Naive B cell (primary cell): ENCODE results near the gene SNX19. TPM values are rescaled to one million over a fixed set of nuclear protein-coding genes. Genes with fewer than 3 reads are reported as not detected.
A peak's percentile ranks its signal among the peaks of the same experiment; 100 is the strongest.

Experiments
- ATAC-seq, 2 donors: fragments of 150-1000 bp; cut with Tn5 transposase; 2 replicates each; pipeline ENCODE4 v1.10.0; 2021; ENCODE audit warnings: low read depth in 2 of 2, mild to moderate bottlenecking in 2 of 2, moderate library complexity in 2 of 2
- DNase-seq: peaks from one replicate; pipeline ENCODE4 v3.0.0; 2022
- H3K27ac Mint-ChIP-seq, 6 donors: one replicate each; pipeline ENCODE4 v1.8.0; 2020 to 2022; ENCODE audit warnings: mild to moderate bottlenecking in 6 of 6, mixed read lengths in 6 of 6, moderate library complexity in 5 of 6, inconsistent platforms in 2 of 6
- H3K27me3 Mint-ChIP-seq, 3 donors: one replicate each; pipeline ENCODE4 v1.8.0; 2021 to 2022; ENCODE audit warnings: mixed read lengths in 3 of 3, mild to moderate bottlenecking in 1 of 3
- H3K36me3 Mint-ChIP-seq, 2 donors: one replicate each; pipeline ENCODE4 v1.8.0; 2020 to 2022; ENCODE audit warnings: mixed read lengths in 2 of 2, inconsistent platforms in 1 of 2, mild to moderate bottlenecking in 1 of 2
- H3K4me1 Mint-ChIP-seq, 3 donors: one replicate each; pipeline ENCODE4 v1.8.0; 2020 to 2022; ENCODE audit warnings: mixed read lengths in 3 of 3, inconsistent platforms in 1 of 3, mild to moderate bottlenecking in 1 of 3, moderate library complexity in 1 of 3
- H3K4me3 Mint-ChIP-seq, 8 donors: one replicate each; pipeline ENCODE4 v1.8.0; 2020 to 2022; ENCODE audit warnings: mild to moderate bottlenecking in 8 of 8, mixed read lengths in 8 of 8, moderate library complexity in 8 of 8, inconsistent platforms in 2 of 8
- H3K9me3 Mint-ChIP-seq, 7 donors: one replicate each; pipeline ENCODE4 v1.8.0; 2020 to 2022; ENCODE audit warnings: mixed read lengths in 7 of 7, mild to moderate bottlenecking in 5 of 7, inconsistent platforms in 2 of 7, moderate library complexity in 1 of 7
- polyA plus RNA-seq, 6 donors: library from polyadenylated mRNA; unstranded; fragments of 300-500 nt; fragmentation: Illumina TruSeq; gene quantifications; one replicate each; pipeline ENCODE4 v1.2.3, GENCODE V29; 2021; ENCODE audit warnings: low read depth in 6 of 6

SNX19 gene
- polyA plus RNA-seq, 6 donors from 2014 or later, result 18.8 to 39.5 (median 28.5) TPM

DNA sequence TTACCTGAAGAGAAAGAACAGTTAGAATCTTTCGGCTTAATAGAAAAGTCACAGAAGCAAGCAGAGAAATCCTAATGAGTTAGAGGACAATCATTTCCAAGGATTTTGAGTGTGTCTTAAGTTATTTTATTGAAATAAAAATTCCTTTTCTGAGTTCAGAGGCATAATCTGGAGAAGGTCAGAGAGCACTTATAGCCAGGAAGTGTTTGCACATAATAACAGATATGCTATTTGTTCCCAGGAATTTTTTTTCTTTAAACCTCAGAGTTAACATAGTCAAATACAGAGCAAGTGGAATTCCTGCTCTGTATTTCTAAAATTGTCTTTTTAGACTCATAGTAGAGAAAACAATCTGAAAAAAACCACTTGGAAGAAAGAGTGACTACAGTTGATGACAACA, 74.3 kb downstream of the SNX19 start:
- no peaks in the 10 kb centered on the region for H3K4me1 Mint-ChIP-seq
- peak overlapping the region in 1 of 6 donors; percentile 20 for H3K27ac Mint-ChIP-seq
- H3K9me3 Mint-ChIP-seq, result peaks cover 4 to 21% (median 12%) of the 10 kb centered on the region in 7 donors
- DNase-seq (no peak), ATAC-seq (no peak)
- peaks cover 36 to 60% (median 58%) of the 10 kb centered on the region in 3 donors for H3K27me3 Mint-ChIP-seq
- peaks cover 2 to 17% of the 10 kb centered on the region in 2 donors for H3K36me3 Mint-ChIP-seq
- no peak overlapping the region for H3K4me3 Mint-ChIP-seq

DNA sequence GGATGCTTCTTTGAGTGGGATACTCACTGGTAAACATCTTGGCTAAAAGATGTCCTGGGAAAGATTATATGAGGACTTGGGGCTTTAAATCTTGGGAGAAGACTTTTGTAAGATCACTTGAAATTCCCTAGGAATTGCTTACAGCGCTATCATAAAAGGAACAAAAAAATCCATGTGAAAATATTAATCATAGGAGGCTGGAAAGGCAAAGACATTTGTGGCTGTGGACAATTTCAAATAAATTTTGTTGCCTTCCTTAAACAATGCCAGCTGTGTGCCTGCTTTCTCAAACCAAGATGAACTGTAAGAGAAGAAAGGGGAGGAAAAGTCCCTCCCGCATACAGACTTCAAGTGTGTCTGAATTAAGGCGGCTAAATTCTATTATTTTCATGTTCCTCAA, 75.6 kb downstream of the SNX19 start:
- H3K4me1 Mint-ChIP-seq, result no peaks in the 10 kb centered on the region
- no peak for ATAC-seq
- no peak overlapping the region for H3K4me3 Mint-ChIP-seq
- peaks cover 9 to 29% (median 15%) of the 10 kb centered on the region in 7 donors for H3K9me3 Mint-ChIP-seq
- DNase-seq, result no peak
- H3K27me3 Mint-ChIP-seq, result peaks cover 31 to 66% (median 59%) of the 10 kb centered on the region in 3 donors
- H3K36me3 Mint-ChIP-seq, result peaks cover 8 to 20% of the 10 kb centered on the region in 2 donors
- no peak overlapping the region for H3K27ac Mint-ChIP-seq

DNA sequence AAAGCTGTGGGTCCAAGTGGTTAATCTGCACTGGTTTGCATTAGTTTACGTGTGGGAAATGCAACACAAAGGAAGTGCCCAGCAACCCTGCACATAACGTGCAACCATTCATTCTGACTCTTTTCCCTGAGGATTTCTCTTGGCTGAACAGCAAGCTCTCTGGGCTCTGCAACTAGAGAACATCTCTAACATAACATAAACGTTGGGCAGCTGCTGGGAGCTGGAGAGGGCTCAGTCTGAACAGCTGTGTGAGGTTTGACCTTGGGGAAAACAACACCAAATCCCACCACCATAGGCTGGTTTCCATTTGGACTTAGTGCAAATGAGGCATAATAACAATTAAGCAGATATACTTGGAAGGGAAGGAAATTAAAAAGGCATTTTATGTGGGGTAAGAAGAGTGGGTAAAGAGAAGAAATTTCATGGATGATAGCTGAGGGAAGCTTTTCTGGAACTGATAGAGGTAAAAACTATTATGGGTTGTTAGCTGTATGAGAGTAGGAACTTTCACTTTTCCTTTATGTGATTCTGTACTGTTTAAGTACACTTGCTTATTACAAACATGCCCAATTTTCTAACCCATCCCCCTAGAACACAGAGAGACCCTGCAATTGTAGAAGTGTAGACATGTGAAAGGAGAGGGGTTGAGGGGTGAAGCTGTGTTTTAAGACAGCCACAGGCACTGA, 76.2 kb downstream of the SNX19 start:
- Mint-ChIP-seq H3K9me3 (peaks cover 9 to 29% (median 15%) of the 10 kb centered on the region in 7 donors), H3K27me3 (peaks cover 31 to 62% (median 58%) of the 10 kb centered on the region in 3 donors)

DNA sequence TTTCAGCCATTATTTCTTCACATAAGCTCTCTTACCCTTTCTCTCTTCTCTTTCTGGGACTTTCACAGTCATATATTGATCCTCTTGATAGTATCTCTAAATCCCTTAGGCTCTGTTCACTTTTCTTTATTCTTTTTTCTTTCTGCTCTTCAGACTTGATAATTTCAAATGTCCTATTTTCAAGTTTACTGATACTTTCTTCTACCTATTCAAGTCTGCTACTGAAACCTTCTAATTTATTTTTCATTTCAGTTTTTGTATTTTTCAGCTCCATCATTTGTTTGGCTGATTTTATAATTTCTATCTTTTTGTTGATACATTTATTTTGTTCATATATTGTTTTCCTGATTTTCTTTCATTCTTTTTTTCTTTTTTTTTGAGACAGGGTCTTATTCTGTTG, 79.1 kb downstream of the SNX19 start:
- Mint-ChIP-seq H3K27ac (peak overlapping the region in 1 of 6 donors; percentile 74), H3K9me3 (peaks cover 9 to 29% (median 15%) of the 10 kb centered on the region in 7 donors), H3K4me1 (no peaks in the 10 kb centered on the region), H3K36me3 (peaks cover 8 to 20% of the 10 kb centered on the region in 2 donors), H3K27me3 (peaks cover 34 to 58% (median 52%) of the 10 kb centered on the region in 3 donors), H3K4me3 (no peak overlapping the region)
- no peak for DNase-seq
- no peak for ATAC-seq

More for the DNA sequence above, 76.2 kb downstream of the SNX19 start:
- ATAC-seq (no peak), DNase-seq (no peak)
- Mint-ChIP-seq H3K27ac (no peak overlapping the region), H3K4me1 (no peaks in the 10 kb centered on the region), H3K36me3 (peaks cover 8 to 20% of the 10 kb centered on the region in 2 donors), H3K4me3 (no peak overlapping the region)

DNA sequence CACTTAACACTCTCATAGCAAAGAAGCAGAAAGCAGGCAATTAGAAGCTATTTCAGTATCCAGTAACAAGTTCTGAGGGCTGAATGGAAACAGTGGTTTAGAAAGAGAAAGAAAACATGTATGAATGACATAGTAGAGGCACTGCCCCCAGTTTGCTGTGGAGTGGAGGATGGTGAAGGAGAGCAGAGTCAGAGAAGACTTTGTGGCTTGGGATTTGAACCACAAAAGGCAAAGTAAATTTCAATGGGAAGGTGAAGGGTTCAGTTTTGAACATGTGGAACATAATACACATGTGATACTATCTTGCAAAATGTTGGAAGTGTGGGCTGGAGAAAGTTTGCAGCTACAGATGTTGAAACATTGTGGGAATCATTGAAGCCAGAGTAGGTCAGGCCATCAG, 81.4 kb downstream of the SNX19 start:
- H3K4me1 Mint-ChIP-seq, result no peaks in the 10 kb centered on the region
- peaks cover 8 to 20% of the 10 kb centered on the region in 2 donors for H3K36me3 Mint-ChIP-seq
- no peak overlapping the region for H3K27ac Mint-ChIP-seq
- DNase-seq (no peak), ATAC-seq (no peak)
- H3K9me3 Mint-ChIP-seq, result peaks cover 9 to 29% (median 15%) of the 10 kb centered on the region in 7 donors
- H3K4me3 Mint-ChIP-seq, result no peak overlapping the region
- peaks cover 18 to 58% (median 41%) of the 10 kb centered on the region in 3 donors for H3K27me3 Mint-ChIP-seq

DNA sequence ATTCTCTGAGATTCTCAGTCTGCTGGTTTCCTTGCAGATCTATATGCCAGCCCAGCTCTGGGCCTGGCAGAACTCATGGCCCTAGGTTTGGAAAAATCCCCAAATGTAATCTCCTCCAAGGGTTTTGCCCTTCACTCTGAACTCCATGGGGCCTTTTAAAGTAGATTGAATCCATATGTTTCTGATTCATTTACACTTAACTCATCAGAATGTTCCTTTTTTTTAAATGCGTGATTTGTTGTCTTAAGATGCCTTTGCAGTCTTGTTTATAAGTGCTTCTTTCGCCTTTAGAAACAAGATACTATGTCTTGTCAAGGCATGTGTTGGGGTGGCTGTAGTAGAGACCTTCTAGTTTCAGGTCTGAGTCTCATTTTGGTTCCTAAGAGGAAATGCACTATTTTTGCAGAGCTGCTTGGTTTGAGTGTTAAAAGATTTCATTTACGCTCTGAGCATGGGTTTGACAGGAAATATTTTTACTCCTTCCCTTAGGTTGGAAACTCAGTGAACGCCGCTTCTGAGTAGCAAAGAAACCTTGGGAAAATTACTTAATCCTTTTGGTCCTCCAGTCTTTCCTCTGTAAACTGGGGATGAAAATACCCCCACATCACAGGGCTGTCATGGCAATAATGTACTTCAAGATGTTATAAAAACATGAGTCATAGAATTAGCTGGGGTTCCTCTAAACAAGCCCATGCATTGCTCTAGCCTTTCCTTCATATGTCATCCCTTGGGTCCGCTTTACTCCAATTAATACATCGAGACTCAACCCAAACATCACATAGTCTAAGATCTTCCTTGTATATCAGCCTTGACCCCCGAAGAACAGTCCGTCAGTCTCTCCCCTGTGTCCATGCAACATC, 83.5 kb downstream of the SNX19 start:
- peaks cover 8 to 11% of the 10 kb centered on the region in 2 donors for H3K36me3 Mint-ChIP-seq
- DNase-seq, result no peak
- H3K4me1 Mint-ChIP-seq, result no peaks in the 10 kb centered on the region
- H3K4me3 Mint-ChIP-seq, result no peak overlapping the region
- peaks cover 14 to 60% (median 22%) of the 10 kb centered on the region in 3 donors for H3K27me3 Mint-ChIP-seq
- ATAC-seq, result no peak
- no peak overlapping the region for H3K27ac Mint-ChIP-seq
- H3K9me3 Mint-ChIP-seq, result peaks cover 7 to 15% (median 11%) of the 10 kb centered on the region in 7 donors

DNA sequence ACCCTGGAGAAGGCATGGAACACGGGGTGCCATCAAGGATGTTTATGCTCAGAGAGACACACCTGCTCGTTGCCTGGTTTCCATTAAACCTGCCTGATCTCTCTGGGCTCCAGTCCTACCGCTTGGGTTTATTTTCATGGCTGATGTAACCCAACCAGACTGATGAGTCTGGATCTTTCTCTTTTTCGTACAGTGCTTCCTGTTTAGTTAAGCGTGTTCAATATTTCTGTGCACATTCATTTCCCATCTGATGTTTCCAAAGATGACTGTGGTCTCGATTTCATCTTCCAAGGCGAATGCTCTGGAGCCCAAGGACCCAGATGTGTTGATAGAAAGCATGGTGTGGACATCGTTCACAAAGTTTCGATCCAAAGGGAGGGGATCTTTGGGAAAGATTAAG, 84.3 kb downstream of the SNX19 start:
- H3K36me3 Mint-ChIP-seq, result peaks cover 3 to 7% of the 10 kb centered on the region in 2 donors
- H3K4me1 Mint-ChIP-seq, result no peaks in the 10 kb centered on the region
- ATAC-seq (no peak), DNase-seq (no peak)
- no peak overlapping the region for H3K27ac Mint-ChIP-seq
- peaks cover 14 to 55% (median 17%) of the 10 kb centered on the region in 3 donors for H3K27me3 Mint-ChIP-seq
- peaks cover 2 to 8% (median 5%) of the 10 kb centered on the region in 7 donors for H3K9me3 Mint-ChIP-seq
- no peak overlapping the region for H3K4me3 Mint-ChIP-seq

DNA sequence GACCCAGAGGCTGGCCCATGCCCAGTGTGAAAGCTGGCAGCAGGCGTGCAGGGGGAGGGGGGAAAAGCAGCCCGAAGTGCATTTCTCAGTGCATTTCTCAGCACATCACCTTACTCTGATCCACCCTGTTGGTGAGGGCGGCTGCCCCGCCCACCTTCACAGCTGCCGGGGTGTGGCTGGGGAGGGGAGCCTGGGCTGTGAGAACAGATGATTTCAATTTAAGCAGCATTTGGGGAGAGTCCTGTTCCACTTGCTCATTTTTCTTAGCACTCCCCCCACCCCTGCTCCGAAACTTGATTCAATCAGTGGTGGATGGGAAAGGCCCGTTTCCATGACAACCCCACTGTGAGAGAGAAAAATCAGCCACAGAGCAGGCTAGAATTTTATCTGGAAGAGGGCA, 84.8 kb downstream of the SNX19 start:
- H3K4me1 Mint-ChIP-seq, result no peaks in the 10 kb centered on the region
- no peak overlapping the region for H3K27ac Mint-ChIP-seq
- no peak overlapping the region for H3K4me3 Mint-ChIP-seq
- peaks cover 0 to 4% (median 1%) of the 10 kb centered on the region in 7 donors for H3K9me3 Mint-ChIP-seq
- H3K36me3 Mint-ChIP-seq, result peaks cover 0 to 2% of the 10 kb centered on the region in 2 donors
- H3K27me3 Mint-ChIP-seq, result peaks cover 12 to 50% (median 14%) of the 10 kb centered on the region in 3 donors
- ATAC-seq, result no peak
- DNase-seq, result no peak

DNA sequence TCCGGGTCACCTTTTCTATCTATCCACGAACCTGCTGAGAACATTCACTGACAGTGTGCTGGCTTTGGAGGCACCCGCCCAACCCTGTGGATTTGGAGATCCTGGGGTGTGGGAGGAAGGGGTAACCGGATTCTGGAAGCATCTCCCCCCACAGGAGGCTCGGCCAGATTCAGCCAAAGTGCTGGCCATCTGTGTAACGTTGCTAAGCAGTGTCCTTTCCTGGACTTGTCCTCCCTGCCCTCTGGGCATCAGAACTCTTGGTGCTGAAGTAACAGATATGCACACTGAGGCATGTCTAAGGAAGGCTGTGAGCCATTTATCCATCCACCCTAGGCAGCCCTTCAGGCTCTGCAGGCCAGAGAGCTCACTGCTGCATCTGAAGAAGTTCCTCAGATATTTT, 85.7 kb downstream of the SNX19 start:
- Mint-ChIP-seq H3K27me3 (peaks cover 11 to 58% (median 15%) of the 10 kb centered on the region in 3 donors), H3K27ac (no peak overlapping the region), H3K4me3 (no peak overlapping the region), H3K9me3 (no peaks in the 10 kb centered on the region), H3K4me1 (no peaks in the 10 kb centered on the region), H3K36me3 (no peaks in the 10 kb centered on the region)
- ATAC-seq (no peak), DNase-seq (no peak)

DNA sequence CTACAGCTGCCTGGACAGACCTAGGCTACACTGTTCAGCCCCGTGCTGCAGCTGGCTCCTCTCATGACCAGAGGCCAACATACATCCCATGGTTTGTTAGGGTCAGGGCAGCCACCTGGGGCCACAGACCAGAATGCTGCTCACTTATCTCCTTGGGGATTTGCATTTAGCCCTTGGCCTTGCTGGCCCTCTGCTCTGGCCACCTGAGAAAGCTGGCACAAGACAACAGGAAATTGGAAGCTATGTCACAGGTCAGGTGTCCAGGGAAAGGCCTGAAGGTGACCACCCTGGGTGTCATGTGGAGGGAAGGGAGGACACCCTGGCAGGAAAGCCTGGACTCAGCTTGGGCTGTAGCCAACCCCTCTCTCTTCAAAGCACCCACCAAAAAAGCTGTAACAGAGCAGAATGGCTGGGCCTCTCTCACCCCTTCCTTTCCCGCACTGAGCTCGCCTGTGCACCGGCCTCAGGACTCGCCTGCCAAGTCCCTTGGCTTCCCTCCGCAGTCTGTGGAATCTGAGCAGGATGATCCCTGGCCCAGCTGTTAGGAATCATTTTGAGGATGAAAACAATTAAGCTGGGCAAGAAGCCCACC, 86.3 kb downstream of the SNX19 start:
- Mint-ChIP-seq H3K9me3 (no peaks in the 10 kb centered on the region), H3K4me1 (no peaks in the 10 kb centered on the region), H3K36me3 (no peaks in the 10 kb centered on the region), H3K27me3 (peaks cover 11 to 57% (median 15%) of the 10 kb centered on the region in 3 donors), H3K27ac (no peak overlapping the region), H3K4me3 (no peak overlapping the region)
- ATAC-seq, result no peak
- no peak for DNase-seq

DNA sequence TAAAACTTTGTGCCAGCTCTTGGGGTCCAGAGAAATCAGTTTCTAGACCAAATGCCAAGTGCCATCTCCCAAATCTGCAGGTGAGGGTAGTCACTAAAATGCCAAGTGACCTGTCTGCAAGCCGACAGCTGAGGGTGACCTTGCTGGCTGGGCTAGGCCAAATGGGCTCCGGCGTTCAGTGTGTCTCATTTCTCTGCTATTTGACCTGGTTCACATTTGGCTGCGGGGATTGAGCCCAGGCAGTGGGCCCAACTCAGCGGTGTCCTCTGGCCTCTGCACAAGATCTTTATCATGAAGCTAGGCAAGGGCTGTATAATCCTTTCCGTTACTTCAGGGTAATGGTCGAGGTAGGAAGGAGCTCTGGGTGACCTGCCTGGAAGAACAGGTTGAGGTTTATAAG, 87.5 kb downstream of the SNX19 start:
- Mint-ChIP-seq H3K27ac (no peak overlapping the region), H3K9me3 (no peaks in the 10 kb centered on the region), H3K4me3 (no peak overlapping the region), H3K4me1 (no peaks in the 10 kb centered on the region), H3K36me3 (no peaks in the 10 kb centered on the region), H3K27me3 (peaks cover 6 to 52% (median 11%) of the 10 kb centered on the region in 3 donors)
- ATAC-seq (no peak), DNase-seq (no peak)

DNA sequence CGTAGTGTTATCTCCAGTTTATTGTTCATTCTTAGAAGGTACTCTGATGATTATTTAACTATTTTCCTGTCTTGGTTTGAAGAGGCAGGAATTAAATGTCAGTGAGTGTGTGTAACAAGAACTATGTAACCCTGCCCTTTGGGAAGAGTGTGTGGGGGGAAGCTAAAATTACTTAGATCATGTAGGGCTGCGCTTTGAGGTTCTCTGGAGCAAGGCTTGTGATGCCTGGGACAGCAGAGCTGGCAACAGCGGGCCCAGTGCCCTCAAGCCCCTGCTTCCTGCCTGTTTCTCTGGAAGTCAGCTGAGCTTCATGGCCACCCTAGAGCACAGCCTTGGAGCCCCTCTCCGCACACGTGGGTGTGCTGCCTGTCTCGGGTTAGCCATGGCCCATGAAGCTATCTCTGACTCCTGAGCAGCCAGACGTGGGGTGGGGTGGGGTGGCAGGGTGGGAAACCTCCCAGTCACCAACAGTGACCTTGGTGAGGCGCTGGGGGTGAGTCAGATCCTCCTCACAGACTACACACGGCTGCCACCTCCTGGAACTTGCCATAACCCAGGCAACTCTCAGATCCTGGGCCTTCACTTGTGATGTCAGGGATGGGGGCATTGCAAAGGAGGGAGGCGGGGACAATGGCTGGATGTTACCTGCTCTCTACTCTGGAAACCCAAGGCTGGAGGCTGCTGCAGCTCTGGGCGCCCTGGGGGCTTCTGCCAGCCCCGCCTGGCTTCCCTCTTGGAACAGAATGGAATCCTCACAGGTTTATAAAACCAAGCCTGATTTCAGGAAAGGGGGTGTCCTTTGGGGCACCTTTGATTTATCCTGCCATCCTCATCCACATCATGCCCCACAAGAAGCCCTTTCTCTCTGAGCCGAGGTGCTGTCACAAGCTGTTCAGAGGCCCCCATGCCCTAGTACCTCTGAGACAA, 88.6 kb downstream of the SNX19 start:
- no peaks in the 10 kb centered on the region for H3K36me3 Mint-ChIP-seq
- peaks cover 0 to 43% (median 7%) of the 10 kb centered on the region in 3 donors for H3K27me3 Mint-ChIP-seq
- no peak overlapping the region for H3K27ac Mint-ChIP-seq
- no peaks in the 10 kb centered on the region for H3K9me3 Mint-ChIP-seq
- H3K4me1 Mint-ChIP-seq, result no peaks in the 10 kb centered on the region
- ATAC-seq (no peak), DNase-seq (no peak)
- peak overlapping the region in 1 of 8 donors; percentile 29 for H3K4me3 Mint-ChIP-seq
